ENCODE data around the gene PRR36. TPM values are rescaled to one million over a fixed set of nuclear protein-coding genes. Genes with fewer than 3 reads are reported as not detected.
A peak's percentile ranks its signal among the peaks of the same experiment; 100 is the strongest.

Gene PRR36
- total RNA-seq, 1 donor from 2014 or later: 0.08 TPM

GRCh38 chr19:7879111-7879807 lies 5.1 kb upstream of the PRR36 start:
- DNase-seq (no peak), ATAC-seq (ENCODE audit: poor library complexity) (no peak)
- intact Hi-C loops (cut with DNase I): no loop called here

- DNase-seq: no peak
- no peak for ATAC-seq (ENCODE audit: poor library complexity)
- intact Hi-C loops (cut with DNase I): no loop called here
Measured at GRCh38 chr19:7877249-7877836, 3.2 kb upstream of the PRR36 start.

GRCh38 chr19:7874897-7875273 lies 695 bp upstream of the PRR36 start:
- intact Hi-C loops (cut with DNase I): no loop called here
- ATAC-seq (ENCODE audit: poor library complexity) (no peak), DNase-seq (no peak)

- DNase-seq (no peak), ATAC-seq (ENCODE audit: poor library complexity) (no peak)
- intact Hi-C loops (cut with DNase I): no loop called here
Measured at GRCh38 chr19:7873304-7874075, 700 bp downstream of the PRR36 start.

- no peak for ATAC-seq (ENCODE audit: poor library complexity)
- intact Hi-C loops (cut with DNase I): no loop called here
- DNase-seq: no peak
Measured at GRCh38 chr19:7872306-7873204, 1.6 kb downstream of the PRR36 start.

GRCh38 chr19:7871437-7872305 lies 2.5 kb downstream of the PRR36 start:
- DNase-seq (peak; percentile 88), ATAC-seq (ENCODE audit: poor library complexity) (peak; percentile 57)
- intact Hi-C loops (cut with DNase I): no loop called here

- intact Hi-C loops (cut with DNase I): no loop called here
- ATAC-seq (ENCODE audit: poor library complexity): no peak
- peak; percentile 64 for DNase-seq
Measured at GRCh38 chr19:7870571-7871436, 3.4 kb downstream of the PRR36 start.

GRCh38 chr19:7869910-7870511 lies 4.2 kb downstream of the PRR36 start:
- DNase-seq: no peak
- intact Hi-C loops (cut with DNase I): no loop called here
- ATAC-seq (ENCODE audit: poor library complexity): peak; percentile 20

- peak; percentile 68 for ATAC-seq (ENCODE audit: poor library complexity)
Measured at GRCh38 chr19:7869453-7869909, 4.7 kb downstream of the PRR36 start.

GRCh38 chr19:7868671-7869452 lies 5.3 kb downstream of the PRR36 start:
- DNase-seq (peak; percentile 78), ATAC-seq (ENCODE audit: poor library complexity) (peak; percentile 78)
- intact Hi-C loops (cut with DNase I): no loop called here

More at GRCh38 chr19:7869453-7869909, 4.7 kb downstream of the PRR36 start:
- peak; percentile 65 for DNase-seq
- intact Hi-C loops (cut with DNase I): no loop called here

GRCh38 chr19:7868326-7868670 lies 5.9 kb downstream of the PRR36 start:
- ATAC-seq (ENCODE audit: poor library complexity): no peak
- no peak for DNase-seq
- intact Hi-C loops (cut with DNase I): no loop called here

GRCh38 chr19:7867092-7867844 lies 6.9 kb downstream of the PRR36 start:
- intact Hi-C loops (cut with DNase I): no loop called here
- ATAC-seq (ENCODE audit: poor library complexity) (no peak), DNase-seq (no peak)

GRCh38 chr19:7866399-7867091 lies 7.6 kb downstream of the PRR36 start:
- intact Hi-C loops (cut with DNase I): no loop called here
- no peak for ATAC-seq (ENCODE audit: poor library complexity)
- DNase-seq: no peak

GRCh38 chr19:7865262-7865911 lies 8.8 kb downstream of the PRR36 start:
- ATAC-seq (ENCODE audit: poor library complexity) (no peak), DNase-seq (no peak)
- intact Hi-C loops (cut with DNase I): no loop called here

Data from Right ventricle myocardium superior (tissue), 1 donor.